ENCODE measurements around the gene UBE2G1.

DNA sequence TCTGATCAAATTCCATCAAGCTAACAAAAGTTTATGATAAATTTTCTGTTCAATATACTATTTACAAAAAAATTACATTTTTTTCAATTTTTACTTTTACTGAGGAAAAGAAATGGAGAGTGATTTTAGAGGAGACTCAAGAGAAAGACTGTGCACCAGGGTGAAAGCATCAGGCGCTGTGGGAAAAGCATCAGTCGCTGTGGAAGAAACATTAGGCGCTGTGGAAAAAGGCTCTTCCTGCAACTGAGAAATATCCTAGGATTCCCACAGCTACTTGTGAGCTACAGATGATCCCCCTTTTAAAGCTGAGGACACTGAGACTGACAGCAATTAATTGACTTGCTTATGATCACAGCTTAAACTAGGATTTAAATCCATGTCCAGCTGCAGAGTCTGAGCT lies 107.6 kb downstream of the UBE2G1 start:
- TF ChIP-seq, protein P1, sequence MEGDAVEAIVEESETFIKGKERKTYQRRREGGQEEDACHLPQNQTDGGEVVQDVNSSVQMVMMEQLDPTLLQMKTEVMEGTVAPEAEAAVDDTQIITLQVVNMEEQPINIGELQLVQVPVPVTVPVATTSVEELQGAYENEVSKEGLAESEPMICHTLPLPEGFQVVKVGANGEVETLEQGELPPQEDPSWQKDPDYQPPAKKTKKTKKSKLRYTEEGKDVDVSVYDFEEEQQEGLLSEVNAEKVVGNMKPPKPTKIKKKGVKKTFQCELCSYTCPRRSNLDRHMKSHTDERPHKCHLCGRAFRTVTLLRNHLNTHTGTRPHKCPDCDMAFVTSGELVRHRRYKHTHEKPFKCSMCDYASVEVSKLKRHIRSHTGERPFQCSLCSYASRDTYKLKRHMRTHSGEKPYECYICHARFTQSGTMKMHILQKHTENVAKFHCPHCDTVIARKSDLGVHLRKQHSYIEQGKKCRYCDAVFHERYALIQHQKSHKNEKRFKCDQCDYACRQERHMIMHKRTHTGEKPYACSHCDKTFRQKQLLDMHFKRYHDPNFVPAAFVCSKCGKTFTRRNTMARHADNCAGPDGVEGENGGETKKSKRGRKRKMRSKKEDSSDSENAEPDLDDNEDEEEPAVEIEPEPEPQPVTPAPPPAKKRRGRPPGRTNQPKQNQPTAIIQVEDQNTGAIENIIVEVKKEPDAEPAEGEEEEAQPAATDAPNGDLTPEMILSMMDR (IDR thresholded peaks at IDR 0.05), result no peak
- TF ChIP-seq POLR2A (IDR thresholded peaks at IDR 0.05), result no peak
